ENCODE data around the gene FAM186B. TPM values are rescaled to one million over a fixed set of nuclear protein-coding genes. Genes with fewer than 3 reads are reported as not detected.
A peak's percentile ranks its signal among the peaks of the same experiment; 100 is the strongest.

FAM186B gene
- total and polyA plus RNA-seq, 2 of the 13 experiments (the other 11 are each of a cell fraction or from before 2014, with no cell fraction given), result 0.07 to 0.20 TPM

DNA sequence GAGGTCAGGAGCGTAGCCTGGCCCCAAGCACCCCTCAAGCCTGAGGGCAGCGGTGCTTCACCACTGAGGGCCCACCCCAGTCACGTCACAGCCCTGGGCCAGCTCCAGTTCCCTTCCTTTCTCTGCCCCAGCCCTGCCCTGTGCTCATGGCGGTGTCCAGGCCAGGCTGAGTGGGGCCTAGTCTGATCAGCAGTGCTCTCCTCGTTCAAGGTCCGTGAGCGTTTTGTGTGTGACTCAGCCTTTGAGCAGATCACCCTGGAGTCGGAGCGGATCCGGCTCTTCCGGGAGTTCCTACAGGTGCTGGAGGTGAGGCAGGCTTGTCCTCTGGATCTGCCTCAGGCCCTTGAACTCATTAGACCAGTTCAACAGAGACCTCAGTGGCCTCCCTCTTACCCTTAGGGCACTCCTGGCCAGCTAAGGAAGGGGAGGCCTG is 36.9 kb upstream of the FAM186B start (continued):
- TF ChIP-seq, protein P1, sequence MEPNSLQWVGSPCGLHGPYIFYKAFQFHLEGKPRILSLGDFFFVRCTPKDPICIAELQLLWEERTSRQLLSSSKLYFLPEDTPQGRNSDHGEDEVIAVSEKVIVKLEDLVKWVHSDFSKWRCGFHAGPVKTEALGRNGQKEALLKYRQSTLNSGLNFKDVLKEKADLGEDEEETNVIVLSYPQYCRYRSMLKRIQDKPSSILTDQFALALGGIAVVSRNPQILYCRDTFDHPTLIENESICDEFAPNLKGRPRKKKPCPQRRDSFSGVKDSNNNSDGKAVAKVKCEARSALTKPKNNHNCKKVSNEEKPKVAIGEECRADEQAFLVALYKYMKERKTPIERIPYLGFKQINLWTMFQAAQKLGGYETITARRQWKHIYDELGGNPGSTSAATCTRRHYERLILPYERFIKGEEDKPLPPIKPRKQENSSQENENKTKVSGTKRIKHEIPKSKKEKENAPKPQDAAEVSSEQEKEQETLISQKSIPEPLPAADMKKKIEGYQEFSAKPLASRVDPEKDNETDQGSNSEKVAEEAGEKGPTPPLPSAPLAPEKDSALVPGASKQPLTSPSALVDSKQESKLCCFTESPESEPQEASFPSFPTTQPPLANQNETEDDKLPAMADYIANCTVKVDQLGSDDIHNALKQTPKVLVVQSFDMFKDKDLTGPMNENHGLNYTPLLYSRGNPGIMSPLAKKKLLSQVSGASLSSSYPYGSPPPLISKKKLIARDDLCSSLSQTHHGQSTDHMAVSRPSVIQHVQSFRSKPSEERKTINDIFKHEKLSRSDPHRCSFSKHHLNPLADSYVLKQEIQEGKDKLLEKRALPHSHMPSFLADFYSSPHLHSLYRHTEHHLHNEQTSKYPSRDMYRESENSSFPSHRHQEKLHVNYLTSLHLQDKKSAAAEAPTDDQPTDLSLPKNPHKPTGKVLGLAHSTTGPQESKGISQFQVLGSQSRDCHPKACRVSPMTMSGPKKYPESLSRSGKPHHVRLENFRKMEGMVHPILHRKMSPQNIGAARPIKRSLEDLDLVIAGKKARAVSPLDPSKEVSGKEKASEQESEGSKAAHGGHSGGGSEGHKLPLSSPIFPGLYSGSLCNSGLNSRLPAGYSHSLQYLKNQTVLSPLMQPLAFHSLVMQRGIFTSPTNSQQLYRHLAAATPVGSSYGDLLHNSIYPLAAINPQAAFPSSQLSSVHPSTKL (CRISPR knock-in tag; IDR thresholded peaks at IDR 0.05), result peak; percentile 45; the same call in 1 of the 2 replicates
- TF ChIP-seq ZNF644 (CRISPR knock-in tag; IDR thresholded peaks at IDR 0.05; ENCODE audit: low read depth) (0 out of 2 replicates have a peak, but pooled peaks have one; percentile 34), RBM22 (optimal IDR thresholded peaks at IDR 0.05; ENCODE audit: low read length) (peak; percentile 21), ZNF253 (CRISPR knock-in tag; IDR thresholded peaks at IDR 0.05; ENCODE audit: borderline replicate concordance) (no peak), EED (CRISPR knock-in tag; IDR thresholded peaks at IDR 0.05) (no peak), PCBP2 (optimal IDR thresholded peaks at IDR 0.05; ENCODE audit: low read depth, low read length, poor library complexity, severe bottlenecking) (no peak), ATRX (CRISPR knock-in tag; IDR thresholded peaks at IDR 0.05; ENCODE audit: borderline replicate concordance) (no peak), XBP1 (CRISPR knock-in tag; IDR thresholded peaks at IDR 0.05) (no peak), MTF2 (CRISPR knock-in tag; IDR thresholded peaks at IDR 0.05; ENCODE audit: borderline replicate concordance) (no peak), HNRNPLL (IDR thresholded peaks at IDR 0.05; ENCODE audit: low read depth, low read length, poor library complexity, severe bottlenecking) (peak; percentile 30), ZNF207 (IDR thresholded peaks at IDR 0.05; ENCODE audit: borderline replicate concordance) (no peak), NR2F6 (IDR thresholded peaks at IDR 0.05) (no peak), NR2F6 (CRISPR knock-in tag; IDR thresholded peaks at IDR 0.05) (peak; percentile 29; the same call in 1 of the 2 replicates), CAMTA2 (CRISPR knock-in tag; IDR thresholded peaks at IDR 0.05; ENCODE audit: borderline replicate concordance) (0 out of 2 replicates have a peak, but pooled peaks have one; percentile 86), FLYWCH1 (CRISPR knock-in tag; IDR thresholded peaks at IDR 0.05) (no peak), SMARCE1 (IDR thresholded peaks at IDR 0.05; ENCODE audit: borderline replicate concordance) (no peak), MBD4 (IDR thresholded peaks at IDR 0.05; ENCODE audit: borderline replicate concordance, low read length) (no peak)
- TF ChIP-seq, protein P2, sequence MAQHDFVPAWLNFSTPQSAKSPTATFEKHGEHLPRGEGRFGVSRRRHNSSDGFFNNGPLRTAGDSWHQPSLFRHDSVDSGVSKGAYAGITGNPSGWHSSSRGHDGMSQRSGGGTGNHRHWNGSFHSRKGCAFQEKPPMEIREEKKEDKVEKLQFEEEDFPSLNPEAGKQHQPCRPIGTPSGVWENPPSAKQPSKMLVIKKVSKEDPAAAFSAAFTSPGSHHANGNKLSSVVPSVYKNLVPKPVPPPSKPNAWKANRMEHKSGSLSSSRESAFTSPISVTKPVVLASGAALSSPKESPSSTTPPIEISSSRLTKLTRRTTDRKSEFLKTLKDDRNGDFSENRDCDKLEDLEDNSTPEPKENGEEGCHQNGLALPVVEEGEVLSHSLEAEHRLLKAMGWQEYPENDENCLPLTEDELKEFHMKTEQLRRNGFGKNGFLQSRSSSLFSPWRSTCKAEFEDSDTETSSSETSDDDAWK (CRISPR knock-in tag; IDR thresholded peaks at IDR 0.05), result no peak
- TF ChIP-seq, protein P3, sequence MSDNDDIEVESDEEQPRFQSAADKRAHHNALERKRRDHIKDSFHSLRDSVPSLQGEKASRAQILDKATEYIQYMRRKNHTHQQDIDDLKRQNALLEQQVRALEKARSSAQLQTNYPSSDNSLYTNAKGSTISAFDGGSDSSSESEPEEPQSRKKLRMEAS (IDR thresholded peaks at IDR 0.05), result peak; percentile 91
- TF ChIP-seq, protein P4, sequence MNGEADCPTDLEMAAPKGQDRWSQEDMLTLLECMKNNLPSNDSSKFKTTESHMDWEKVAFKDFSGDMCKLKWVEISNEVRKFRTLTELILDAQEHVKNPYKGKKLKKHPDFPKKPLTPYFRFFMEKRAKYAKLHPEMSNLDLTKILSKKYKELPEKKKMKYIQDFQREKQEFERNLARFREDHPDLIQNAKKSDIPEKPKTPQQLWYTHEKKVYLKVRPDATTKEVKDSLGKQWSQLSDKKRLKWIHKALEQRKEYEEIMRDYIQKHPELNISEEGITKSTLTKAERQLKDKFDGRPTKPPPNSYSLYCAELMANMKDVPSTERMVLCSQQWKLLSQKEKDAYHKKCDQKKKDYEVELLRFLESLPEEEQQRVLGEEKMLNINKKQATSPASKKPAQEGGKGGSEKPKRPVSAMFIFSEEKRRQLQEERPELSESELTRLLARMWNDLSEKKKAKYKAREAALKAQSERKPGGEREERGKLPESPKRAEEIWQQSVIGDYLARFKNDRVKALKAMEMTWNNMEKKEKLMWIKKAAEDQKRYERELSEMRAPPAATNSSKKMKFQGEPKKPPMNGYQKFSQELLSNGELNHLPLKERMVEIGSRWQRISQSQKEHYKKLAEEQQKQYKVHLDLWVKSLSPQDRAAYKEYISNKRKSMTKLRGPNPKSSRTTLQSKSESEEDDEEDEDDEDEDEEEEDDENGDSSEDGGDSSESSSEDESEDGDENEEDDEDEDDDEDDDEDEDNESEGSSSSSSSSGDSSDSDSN (CRISPR knock-in tag; IDR thresholded peaks at IDR 0.05), result peak; percentile 70
- TF ChIP-seq, protein P5, sequence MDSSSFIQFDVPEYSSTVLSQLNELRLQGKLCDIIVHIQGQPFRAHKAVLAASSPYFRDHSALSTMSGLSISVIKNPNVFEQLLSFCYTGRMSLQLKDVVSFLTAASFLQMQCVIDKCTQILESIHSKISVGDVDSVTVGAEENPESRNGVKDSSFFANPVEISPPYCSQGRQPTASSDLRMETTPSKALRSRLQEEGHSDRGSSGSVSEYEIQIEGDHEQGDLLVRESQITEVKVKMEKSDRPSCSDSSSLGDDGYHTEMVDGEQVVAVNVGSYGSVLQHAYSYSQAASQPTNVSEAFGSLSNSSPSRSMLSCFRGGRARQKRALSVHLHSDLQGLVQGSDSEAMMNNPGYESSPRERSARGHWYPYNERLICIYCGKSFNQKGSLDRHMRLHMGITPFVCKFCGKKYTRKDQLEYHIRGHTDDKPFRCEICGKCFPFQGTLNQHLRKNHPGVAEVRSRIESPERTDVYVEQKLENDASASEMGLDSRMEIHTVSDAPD (CRISPR knock-in tag; IDR thresholded peaks at IDR 0.05), result no peak
- TF ChIP-seq, protein P6, sequence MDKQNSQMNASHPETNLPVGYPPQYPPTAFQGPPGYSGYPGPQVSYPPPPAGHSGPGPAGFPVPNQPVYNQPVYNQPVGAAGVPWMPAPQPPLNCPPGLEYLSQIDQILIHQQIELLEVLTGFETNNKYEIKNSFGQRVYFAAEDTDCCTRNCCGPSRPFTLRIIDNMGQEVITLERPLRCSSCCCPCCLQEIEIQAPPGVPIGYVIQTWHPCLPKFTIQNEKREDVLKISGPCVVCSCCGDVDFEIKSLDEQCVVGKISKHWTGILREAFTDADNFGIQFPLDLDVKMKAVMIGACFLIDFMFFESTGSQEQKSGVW (CRISPR knock-in tag; IDR thresholded peaks at IDR 0.05; ENCODE audit: borderline replicate concordance), result no peak
